GM12801 (cell line): Measurements from ENCODE around the gene DCLRE1C.

Experiments used
- CTCF ChIP-seq: IDR thresholded peaks from one replicate; pipeline ENCODE4 v1.5.1; 2011; ENCODE audit warnings: control low read depth; ENCODE audit not compliant: insufficient read length; ENCODE audit errors: extremely low read depth

The DCLRE1C gene

GRCh38 chr10:14904316-14904732 is 49.6 kb downstream of the DCLRE1C start:
- no peak for TF ChIP-seq CTCF

- no peak for TF ChIP-seq CTCF
Measured at GRCh38 chr10:14891151-14891550, 62.7 kb downstream of the DCLRE1C start.

GRCh38 chr10:14889318-14889717 is 64.6 kb downstream of the DCLRE1C start:
- TF ChIP-seq CTCF: no peak

GRCh38 chr10:14884082-14884481 is 69.8 kb downstream of the DCLRE1C start:
- TF ChIP-seq CTCF: no peak

GRCh38 chr10:14880229-14880628 is 73.7 kb downstream of the DCLRE1C start:
- no peak for TF ChIP-seq CTCF

GRCh38 chr10:14879928-14880193 is 74.0 kb downstream of the DCLRE1C start:
- TF ChIP-seq CTCF: no peak

- TF ChIP-seq CTCF: no peak
Measured at GRCh38 chr10:14879124-14879927, 74.6 kb downstream of the DCLRE1C start.
